Measurements from ENCODE around the gene CLHC1. TPM values are rescaled to one million over a fixed set of nuclear protein-coding genes. Genes with fewer than 3 reads are reported as not detected.
"Not testable (repeated sequence)": the region's sequence is repeated elsewhere in the genome, so short reads cannot be mapped to it uniquely, and the experiment has no call there.

CLHC1 gene
- 3.8 TPM for total RNA-seq

DNA sequence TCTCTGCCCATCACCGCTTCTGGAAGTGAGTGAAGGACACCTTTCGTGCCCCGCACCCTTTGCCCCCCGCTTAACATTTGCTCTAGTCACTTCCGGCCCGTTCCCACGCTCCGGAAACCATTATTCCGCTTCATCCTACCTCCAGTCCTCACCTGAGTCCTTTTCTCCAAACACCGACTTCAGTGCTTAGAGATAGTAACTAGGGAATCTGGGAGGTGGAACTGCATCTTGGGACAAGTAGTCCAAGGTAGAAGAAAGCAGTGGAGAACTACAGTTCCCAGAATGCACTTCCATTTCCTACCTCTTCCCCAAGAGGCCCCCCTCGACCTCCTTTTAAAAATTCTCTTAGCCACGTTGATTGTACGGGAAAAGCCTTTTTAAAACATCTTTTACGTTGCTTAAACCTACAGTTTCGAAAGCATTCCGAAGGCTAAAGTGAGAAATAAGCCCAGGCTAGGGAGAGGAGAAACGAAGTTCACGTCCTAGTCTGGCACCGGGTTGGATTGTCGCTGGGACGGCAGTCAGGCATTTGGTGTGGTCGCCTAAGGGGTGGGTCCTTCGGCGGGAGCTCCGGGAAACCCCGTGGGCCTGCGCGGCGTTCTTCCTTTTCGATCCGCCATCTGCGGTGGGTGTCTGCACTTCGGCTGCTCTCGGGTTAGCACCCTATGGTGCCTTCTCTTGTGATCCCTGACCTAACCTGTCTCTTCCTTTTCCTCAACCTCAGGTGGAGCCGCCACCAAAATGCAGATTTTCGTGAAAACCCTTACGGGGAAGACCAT is at the start of gene CLHC1, which contains the start of gene RPS27A:
CLHC1 (minus strand) TSS at position 210 of the 779 bp plus-strand sequence. CDS start 9,882 bp downstream, outside the sequence.
RPS27A (plus strand) TSS at position 605 of the 779 bp plus-strand sequence; CDS start at position 742, 137 bp downstream.
- peak; percentile 87 to 93 (median 91) for DNase-seq (ENCODE audit: low read depth in 2 of 3, low spot score in 2 of 3)

DNA sequence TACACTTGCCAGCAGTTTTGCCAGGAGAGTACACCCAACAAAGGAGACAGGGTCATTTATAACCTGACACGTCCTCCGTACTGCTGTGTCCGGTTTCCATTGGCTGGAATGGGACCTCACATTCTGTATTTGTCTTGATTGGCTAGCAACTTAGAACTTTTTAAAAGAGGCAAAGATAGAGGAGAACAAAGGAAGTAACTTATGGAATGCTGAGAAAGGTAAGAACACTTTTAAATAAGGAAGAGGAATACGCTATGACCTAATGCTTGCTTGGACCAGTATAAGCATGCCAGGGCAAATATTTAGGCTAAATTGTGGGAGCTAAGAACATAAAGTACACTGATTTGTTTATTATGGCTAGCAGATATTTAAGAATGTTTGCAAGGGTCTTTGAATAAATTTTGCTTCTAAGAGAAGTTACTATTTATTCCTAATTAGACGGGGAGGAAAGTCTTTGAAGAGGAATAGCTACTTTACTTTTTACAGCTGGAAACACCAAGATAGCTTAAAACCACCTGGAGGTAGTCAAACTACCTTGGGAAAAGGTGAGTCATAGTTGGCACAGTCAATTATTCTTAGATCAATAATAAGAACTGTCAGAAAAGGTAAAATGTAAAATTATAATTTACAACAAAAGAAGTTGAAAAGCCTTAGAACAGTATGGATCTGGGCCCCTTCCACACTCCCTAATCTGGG is 48.9 kb upstream of the CLHC1 start:
- DNase-seq (ENCODE audit: low read depth in 2 of 3, low spot score in 2 of 3): not testable (repeated sequence)

GRCh38 chr2:55279859-55280424 is 47.8 kb upstream of the CLHC1 start:
- DNase-seq (ENCODE audit: low read depth in 2 of 3, low spot score in 2 of 3): not testable (repeated sequence)

DNA sequence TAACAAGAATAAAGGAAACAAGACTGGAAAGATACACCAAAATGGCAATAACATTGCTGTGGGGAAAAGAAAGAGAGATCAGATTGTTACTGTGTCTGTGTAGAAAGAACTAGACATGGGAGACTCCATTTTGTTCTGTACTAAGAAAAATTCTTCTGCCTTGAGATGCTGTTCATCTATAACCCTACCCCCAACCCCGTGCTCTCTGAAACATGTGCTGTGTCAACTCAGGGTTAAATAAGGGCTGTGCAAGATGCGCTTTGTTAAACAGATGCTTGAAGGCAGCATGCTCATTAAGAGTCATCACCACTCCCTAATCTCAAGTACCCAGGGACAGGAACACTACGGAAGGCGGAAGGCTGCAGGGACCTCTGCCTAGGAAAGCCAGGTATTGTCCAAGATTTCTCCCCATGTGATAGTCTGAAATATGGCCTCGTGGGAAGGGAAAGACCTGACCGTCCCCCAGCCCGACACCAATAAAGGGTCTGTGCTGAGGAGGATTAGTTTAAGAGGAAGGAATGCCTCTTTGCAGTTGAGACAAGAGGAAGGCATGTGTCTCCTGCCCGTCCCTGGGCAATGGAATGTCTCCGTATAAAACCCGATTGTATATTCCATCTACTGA is 47.2 kb upstream of the CLHC1 start:
- DNase-seq (ENCODE audit: low read depth in 2 of 3, low spot score in 2 of 3): not testable (repeated sequence)

DNA sequence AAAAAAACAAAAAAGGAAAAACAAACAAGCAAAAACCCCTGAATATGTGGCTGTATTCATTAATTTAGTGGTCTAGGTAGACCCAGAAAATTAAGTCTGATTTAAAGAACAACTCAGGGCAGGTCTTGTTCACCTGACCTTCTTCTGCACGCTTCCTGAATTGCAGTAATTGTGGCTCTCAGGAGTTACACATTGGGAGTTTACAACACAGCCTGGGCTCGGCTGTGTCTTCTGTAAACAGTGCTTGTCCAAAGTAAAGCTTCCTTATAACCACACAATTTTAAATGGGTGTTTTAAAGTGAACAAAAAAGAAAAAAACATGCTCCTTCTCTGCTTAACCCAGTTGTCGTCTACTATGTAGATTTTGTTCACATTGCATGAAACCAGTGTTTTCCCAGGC is 45.2 kb upstream of the CLHC1 start:
- no peak for DNase-seq (ENCODE audit: low read depth in 2 of 3, low spot score in 2 of 3)

DNA sequence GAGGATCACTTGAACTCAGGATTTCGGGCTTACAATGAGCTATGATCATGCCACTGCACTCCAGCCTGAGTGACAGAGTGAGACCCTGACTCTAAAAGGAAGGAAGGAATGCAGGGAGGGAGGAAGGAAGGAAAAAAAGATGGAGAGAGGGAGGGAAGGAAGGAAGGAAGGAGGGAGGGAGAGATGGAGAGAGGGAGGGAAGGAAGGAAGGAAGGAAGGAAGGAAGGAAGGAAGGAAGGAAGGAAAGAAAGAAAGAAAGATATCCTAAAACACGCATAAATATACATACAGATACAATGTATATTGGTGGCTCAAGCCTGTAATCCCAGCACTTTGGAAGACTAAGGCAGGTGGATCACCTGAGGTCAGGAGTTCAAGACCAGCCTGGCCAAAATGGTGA is 42.3 kb upstream of the CLHC1 start:
- not testable (repeated sequence) for DNase-seq (ENCODE audit: low read depth in 2 of 3, low spot score in 2 of 3)

- DNase-seq (ENCODE audit: low read depth in 2 of 3, low spot score in 2 of 3): peak in 1 of 3 donors; percentile 32
These were observed 37.5 kb upstream of the CLHC1 start for GRCh38 chr2:55269645-55269990.

DNA sequence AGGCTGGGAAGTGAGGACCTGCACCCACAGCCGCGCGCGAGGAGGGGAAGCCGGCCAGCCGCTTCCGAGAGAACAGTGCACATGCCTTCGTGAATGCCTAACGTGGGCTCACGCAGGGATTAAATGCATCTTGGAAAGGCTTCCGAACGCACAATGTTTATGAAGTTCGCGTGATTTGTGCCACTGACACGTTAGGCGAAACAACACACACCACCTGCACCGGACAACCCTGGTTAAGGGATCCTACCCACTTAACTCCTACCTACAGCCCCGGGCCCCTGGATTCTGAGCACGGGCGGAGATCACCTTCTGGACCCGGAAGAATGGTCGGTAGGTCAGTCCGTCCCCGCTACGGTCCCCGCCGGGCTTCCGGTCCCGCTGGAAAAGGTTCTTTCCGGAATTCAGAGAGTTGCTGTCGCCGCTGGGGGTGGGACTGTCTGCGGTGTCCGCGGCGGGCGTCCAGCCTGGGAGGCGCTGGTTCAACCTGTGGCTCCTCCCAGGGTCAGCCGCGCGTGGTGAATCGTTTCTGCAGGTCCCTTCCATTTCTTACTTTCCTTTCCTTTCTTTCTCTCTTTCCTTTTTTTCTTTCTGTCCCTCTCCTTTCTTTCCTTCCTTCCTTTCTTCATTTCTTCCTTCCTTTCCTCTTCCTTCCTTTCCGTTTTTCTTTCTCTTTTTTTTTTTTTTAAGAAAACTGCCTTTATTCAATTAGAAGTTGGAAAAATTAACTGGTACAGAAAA is 37.0 kb upstream of the CLHC1 start, which contains the start of gene MTIF2:
MTIF2 (minus strand) TSS at position 325 of the 738 bp plus-strand sequence. CDS start 5,373 bp downstream, outside the sequence.
- peak; percentile 58 to 91 (median 89) for DNase-seq (ENCODE audit: low read depth in 2 of 3, low spot score in 2 of 3)

GRCh38 chr2:55268288-55268906 is 36.3 kb upstream of the CLHC1 start:
- no peak for DNase-seq (ENCODE audit: low read depth in 2 of 3, low spot score in 2 of 3)

GRCh38 chr2:55259586-55259985 is 27.5 kb upstream of the CLHC1 start:
- not testable (repeated sequence) for DNase-seq (ENCODE audit: low read depth in 2 of 3, low spot score in 2 of 3)

- DNase-seq (ENCODE audit: low read depth in 2 of 3, low spot score in 2 of 3): no peak
These were observed 20.7 kb upstream of the CLHC1 start for GRCh38 chr2:55252832-55253231.

DNA sequence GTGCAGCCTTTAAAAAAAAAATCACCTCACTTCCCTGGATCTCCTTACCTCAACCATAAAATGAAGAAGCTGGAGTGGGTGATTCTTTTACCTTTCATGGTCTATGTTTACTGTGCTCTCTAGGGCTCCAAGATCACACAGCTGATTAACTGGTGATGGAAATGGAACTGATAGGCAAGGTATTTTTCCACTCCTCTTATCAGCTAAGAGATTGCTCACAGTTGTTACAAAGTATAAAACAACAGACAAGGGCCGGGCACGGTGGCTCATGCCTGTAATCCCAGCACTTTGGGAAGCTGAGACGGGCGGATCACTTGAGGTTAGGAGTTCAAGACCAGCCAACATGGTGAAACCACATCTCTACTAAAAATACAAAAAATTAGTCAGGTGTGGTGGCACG is 14.9 kb upstream of the CLHC1 start:
- no peak for DNase-seq (ENCODE audit: low read depth in 2 of 3, low spot score in 2 of 3)

DNA sequence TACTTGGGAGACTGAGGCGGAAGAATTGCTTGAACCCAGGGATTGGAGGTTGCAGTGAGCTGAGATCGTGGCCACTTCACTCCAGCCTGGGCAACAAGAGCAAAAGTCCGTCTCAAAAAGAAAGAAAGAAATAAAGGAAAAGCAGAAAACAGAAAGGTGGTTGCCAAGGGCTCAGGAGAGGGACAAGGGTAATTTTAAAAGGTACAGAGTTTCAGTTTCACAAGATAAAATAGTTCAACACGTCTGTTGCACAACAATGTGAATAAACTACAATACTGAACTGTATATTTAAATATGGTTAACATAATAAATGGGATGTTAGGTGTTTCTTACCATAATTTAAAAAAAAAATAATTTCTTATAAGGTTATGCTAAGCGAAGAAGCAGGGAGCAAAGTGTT is 13.3 kb upstream of the CLHC1 start:
- no peak for DNase-seq (ENCODE audit: low read depth in 2 of 3, low spot score in 2 of 3)

GRCh38 chr2:55242617-55243016 is 10.5 kb upstream of the CLHC1 start:
- DNase-seq (ENCODE audit: low read depth in 2 of 3, low spot score in 2 of 3): no peak

DNA sequence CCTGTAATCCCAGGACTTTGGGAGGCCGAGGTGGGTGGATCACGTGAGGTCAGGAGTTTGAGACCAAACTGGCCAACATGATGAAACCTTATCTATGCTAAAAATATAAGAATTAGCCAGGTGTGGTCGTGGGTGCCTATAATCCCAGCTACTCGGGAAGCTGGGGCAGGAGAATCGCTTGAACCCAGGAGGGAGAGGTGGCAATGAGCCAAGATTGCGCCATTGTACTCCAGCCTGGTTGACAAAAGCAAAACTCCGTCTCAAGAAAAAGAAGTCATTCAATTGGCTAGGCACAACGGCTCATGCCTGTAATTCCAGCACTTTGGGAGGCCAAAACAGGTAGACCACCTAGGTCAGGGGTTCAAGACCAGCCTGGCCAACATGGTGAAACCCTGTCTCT is 9.5 kb upstream of the CLHC1 start:
- not testable (repeated sequence) for DNase-seq (ENCODE audit: low read depth in 2 of 3, low spot score in 2 of 3)

DNA sequence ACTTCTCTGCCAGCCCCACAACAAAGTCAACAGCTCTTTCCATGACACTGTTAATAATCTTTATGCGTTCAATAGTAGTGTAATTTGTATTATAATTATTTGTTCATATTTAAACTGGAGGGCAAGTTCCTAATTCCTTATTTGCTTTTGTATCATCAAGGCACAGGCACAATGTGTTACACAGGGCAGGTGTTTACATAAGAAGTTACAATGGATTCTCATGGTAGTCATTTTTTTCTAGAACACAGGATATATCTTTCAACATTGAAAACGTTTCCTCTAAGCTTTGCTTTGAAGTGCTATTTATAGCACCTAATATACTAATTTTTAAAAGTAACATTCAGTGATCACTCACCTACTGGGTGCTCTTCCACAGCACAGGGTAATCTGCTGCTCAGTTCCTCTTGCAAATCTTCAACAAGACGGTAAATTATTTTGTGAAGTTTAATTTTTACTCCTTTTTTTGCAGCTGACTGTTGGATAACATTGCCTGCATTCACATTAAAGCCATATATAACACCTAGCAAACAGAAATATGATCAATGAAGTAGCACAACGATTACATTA is 7.6 kb upstream of the CLHC1 start:
- no peak for DNase-seq (ENCODE audit: low read depth in 2 of 3, low spot score in 2 of 3)

DNA sequence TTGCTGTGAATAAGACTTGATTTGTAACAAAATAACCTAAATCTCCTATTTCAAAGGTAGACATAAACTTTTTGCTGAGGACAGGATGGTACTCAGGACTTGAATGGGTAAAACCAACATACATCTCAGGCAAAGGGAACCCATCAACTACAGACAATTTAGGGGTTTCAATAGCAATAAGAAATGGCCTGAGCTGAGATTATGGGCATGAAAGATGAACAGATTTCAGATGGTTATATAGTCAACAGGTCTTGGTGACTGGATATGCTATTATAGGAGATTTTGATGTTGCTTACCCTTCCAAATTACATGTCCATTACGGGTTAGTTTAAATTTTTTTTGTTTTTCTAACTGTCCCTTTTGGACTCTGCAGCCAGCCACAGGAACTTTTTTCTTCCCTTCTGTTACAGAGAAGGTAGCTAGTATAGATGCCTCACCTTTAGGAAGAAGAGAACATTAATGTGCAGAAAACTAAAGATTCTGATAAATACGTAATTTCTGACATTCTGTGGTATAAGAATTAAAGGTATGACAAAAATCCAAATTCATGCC is 5.0 kb upstream of the CLHC1 start:
- no peak for DNase-seq (ENCODE audit: low read depth in 2 of 3, low spot score in 2 of 3)

GRCh38 chr2:55235724-55236538 is 3.8 kb upstream of the CLHC1 start:
- DNase-seq (ENCODE audit: low read depth in 2 of 3, low spot score in 2 of 3): no peak

DNA sequence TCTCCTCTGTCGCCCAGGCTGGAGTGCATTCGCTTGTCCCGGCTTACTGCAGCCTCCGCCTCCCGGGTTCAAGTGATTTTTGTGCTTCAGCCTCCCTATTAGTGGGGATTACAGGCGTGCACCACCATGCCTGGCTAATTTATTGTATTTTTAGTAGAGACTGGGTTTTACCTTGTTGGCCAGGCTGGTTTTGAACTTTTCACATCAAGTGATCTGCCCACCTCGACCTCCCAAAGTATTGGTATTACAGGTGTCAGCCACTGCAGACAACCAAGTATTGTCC is 1.5 kb upstream of the CLHC1 start:
- DNase-seq (ENCODE audit: low read depth in 2 of 3, low spot score in 2 of 3): no peak
